Measurements from ENCODE around the gene AGPAT3.

DNA sequence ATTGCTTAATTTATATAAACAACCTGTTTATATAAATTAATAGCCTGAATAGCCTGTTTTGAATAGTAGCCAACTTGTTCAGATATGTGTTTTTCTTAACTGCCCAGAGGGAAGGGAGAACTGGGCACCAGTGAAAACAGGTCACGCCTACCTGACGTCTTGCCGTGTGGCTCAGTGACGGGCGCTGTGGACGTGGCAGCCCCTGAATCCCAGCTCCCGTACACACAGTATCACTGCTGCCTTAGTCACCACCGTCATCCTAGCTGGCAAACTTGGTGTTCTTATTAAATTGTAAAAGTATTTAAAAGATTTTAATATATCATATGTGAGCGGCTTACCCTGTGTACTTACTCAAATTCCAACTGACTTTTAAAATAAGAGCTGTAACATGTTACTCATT is 111.6 kb downstream of the AGPAT3 start:
- TF ChIP-seq CTCF (IDR thresholded peaks at IDR 0.05) (no peak), ZFX (IDR thresholded peaks at IDR 0.05; ENCODE audit: borderline replicate concordance) (no peak)
